NCI-H82 (cell line): Measurements from ENCODE around the gene SETD4.
"Not testable (repeated sequence)": the region's sequence is repeated elsewhere in the genome, so short reads cannot be mapped to it uniquely, and the experiment has no call there.

Experiments used
- DNase-seq: peaks from one replicate; lab custom pipeline; 2025; lab: John Stamatoyannopoulos, UW

Gene SETD4

GRCh38 chr21:36079010-36079649, 18.8 kb upstream of the SETD4 start:
- DNase-seq: no peak

- peak; percentile 11 for DNase-seq
Measured at GRCh38 chr21:36077758-36078157, 17.4 kb upstream of the SETD4 start.

- DNase-seq: peak; percentile 45
Measured at GRCh38 chr21:36076878-36077655, 16.7 kb upstream of the SETD4 start.

GRCh38 chr21:36075953-36076352, 15.6 kb upstream of the SETD4 start:
- DNase-seq: no peak

GRCh38 chr21:36075171-36075570, 14.8 kb upstream of the SETD4 start:
- no peak for DNase-seq

GRCh38 chr21:36073911-36074310, 13.6 kb upstream of the SETD4 start:
- not testable (repeated sequence) for DNase-seq

GRCh38 chr21:36073181-36073580, 12.9 kb upstream of the SETD4 start:
- no peak for DNase-seq

- no peak for DNase-seq
Measured at GRCh38 chr21:36072453-36073162, 12.3 kb upstream of the SETD4 start.

- DNase-seq: no peak
Measured at GRCh38 chr21:36070999-36071398, 10.7 kb upstream of the SETD4 start.

- DNase-seq: peak; percentile 94
Measured at GRCh38 chr21:36069713-36070583, 9.6 kb upstream of the SETD4 start, which contains the start of gene CBR1. TSS of gene CBR1 (plus strand) at chr21:36070024. CDS start at chr21:36070116, 92 bp downstream.

- DNase-seq: no peak
Measured at GRCh38 chr21:36068748-36069398, 8.5 kb upstream of the SETD4 start.

- no peak for DNase-seq
Measured at GRCh38 chr21:36065497-36066036, 5.2 kb upstream of the SETD4 start.

- DNase-seq: no peak
Measured at GRCh38 chr21:36064085-36064460, 3.7 kb upstream of the SETD4 start.

GRCh38 chr21:36063375-36064084, 3.2 kb upstream of the SETD4 start:
- DNase-seq: no peak

- no peak for DNase-seq
Measured at GRCh38 chr21:36061445-36061844, 1.1 kb upstream of the SETD4 start.

- DNase-seq: no peak
Measured at GRCh38 chr21:36059823-36060158, 535 bp downstream of the SETD4 start.

- DNase-seq: no peak
Measured at GRCh38 chr21:36055551-36055950, 4.8 kb downstream of the SETD4 start.

GRCh38 chr21:36053715-36054062, 6.6 kb downstream of the SETD4 start:
- DNase-seq: no peak

GRCh38 chr21:36052860-36053714, 7.2 kb downstream of the SETD4 start:
- DNase-seq: no peak

GRCh38 chr21:36048357-36048756, 12.0 kb downstream of the SETD4 start:
- DNase-seq: no peak
